Inferior parietal cortex (tissue), 1 donor: ENCODE data around the gene CA5A.

Source experiments
- DNase-seq: peaks from one replicate; pipeline ENCODE4 v3.0.0-alpha.2; 2016; ENCODE audit errors: extremely low spot score

Gene CA5A

DNA sequence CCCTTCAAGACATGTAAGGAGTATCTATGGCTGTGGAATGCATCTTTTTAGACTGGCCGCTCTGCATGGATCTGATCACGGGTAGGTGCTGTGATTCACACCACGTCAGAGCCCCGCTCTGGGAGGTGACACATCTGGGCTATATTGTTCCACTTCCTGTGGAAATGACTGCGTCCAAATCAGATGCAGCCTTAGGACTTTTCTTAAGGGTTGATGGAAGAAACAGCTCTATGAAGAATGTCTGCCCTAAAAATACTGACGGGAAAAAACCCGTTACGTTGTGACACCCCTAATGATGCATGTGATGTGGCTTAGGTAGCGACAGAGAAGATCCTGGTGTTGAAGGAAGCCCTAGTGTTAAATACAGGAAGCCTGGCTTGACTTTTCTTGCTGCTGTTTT lies 27.1 kb upstream of the CA5A start:
- no peak for DNase-seq

DNA sequence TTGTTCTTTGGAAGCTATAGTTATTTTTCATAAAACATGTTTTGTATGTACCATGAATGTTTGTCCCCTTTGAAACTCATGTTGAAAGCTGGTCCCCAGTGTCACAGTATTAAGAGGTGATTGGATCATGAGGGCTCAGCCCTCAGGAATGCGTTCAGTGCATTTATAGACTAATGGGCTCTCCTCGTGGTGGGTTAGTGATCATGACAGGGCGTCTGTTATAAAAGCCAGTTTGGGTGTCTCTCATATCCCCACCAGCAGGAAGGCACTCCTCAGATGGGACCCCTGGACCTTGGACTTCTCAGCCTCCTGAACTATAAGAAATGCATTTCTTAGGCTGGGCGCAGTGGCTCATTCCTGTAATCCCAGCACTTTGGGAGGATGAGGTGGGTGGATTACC lies 25.3 kb upstream of the CA5A start:
- DNase-seq: no peak

DNA sequence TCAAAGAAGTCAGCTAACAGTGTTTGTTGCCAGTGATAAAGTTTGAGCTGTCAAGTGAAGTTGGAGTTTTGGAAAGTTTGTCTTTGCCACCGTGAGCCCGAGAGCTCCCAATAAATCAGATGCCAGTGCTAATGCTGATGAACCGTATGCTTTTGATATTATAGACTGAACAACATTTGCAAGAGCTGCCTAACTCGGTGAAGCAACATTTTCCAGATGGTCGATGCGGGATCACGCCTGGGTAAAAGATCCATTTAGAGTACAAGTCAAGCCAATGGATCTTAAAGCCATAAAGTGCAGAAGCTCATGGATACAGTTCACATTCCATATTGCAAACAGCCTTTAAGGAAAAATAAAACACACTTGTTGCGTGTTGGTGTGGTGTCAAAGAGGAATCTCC lies 24.5 kb upstream of the CA5A start:
- no peak for DNase-seq

DNA sequence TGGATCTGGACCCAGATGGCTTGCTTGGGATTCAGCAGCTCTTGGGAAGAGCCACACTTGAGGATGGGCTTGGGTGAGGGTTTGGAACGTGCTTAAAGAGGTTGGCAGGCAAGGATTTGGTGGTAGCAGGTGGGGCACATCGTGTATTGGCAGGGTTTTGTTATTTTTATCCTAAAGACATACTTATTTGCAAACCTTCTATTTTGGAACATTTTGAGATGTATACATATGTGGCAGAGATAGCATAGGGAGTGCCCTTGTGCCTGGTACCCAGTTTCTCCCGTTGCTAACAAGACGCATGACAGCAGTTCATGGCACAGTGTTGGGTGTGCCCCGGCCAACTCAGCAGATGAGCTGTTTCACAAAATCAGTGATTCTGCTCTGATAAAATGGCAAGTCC lies 24.0 kb upstream of the CA5A start:
- no peak for DNase-seq

DNA sequence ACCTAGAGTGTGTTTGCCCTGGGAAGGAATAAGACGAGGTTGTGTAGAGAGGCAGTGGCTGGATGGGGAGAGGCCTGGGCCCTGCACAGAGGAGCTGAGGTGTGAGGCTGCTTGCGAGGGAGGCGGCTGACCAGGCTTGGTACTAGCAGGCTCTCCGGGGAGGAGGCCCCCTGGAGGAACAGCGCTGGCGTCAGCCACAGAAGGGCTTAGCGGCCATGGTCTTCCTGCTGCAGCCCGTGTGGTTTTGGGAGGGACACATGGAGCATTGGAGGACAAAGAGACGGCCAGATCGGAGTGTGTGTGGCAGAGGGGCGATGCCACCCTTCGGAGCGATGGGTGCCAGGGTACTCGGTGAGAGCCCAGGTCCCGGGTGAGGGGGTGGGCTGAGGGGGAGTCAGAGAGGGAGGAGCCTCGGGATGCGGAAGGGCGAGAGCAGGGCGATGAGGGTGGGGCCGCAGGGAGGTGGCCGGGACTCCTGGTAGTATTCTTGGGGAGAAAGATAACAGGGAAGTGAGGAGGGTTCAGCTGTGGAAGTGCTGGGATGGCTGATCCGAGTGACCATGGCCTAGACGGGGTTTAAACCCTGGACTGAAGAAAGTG lies 23.2 kb upstream of the CA5A start:
- no peak for DNase-seq

DNA sequence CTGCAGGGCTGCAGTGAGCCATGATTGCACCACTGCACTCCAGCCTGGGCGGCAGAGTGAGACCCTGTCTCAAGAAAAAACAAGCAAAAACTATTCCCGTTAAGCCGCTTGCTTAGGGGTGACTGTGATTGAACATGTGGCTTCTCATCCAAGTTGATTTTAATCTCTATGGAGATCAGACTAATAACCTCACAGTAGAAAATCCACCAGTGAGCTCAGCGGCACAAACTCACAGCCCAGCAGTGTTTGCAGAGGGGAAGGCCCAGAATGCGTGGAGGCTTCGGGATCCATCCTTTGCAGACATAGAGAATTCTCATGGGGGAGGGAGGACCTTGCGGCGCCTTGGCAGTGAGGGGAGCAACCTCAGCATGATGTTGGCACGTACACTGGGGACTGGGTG lies 22.3 kb upstream of the CA5A start:
- no peak for DNase-seq

- DNase-seq: no peak
These were observed 21.2 kb upstream of the CA5A start for GRCh38 chr16:87957296-87958094.

- DNase-seq: peak; percentile 49
These were observed 20.3 kb upstream of the CA5A start for GRCh38 chr16:87956365-87957231.

DNA sequence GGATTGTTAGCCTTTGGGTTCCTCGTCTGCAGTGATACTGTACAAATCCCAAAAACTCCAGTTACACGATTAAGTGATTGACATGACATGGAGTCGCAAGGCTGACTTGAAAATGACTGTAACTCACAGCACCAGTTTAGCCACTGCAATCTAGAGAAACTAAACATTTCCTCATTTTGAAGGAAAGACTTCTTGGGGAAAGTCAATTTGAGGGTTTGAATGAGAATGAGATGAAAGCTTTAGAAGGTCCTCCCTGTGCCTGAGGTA lies 19.7 kb upstream of the CA5A start:
- no peak for DNase-seq

- no peak for DNase-seq
These were observed 19.2 kb upstream of the CA5A start for GRCh38 chr16:87955302-87956097.

GRCh38 chr16:87954826-87955225 lies 18.5 kb upstream of the CA5A start:
- DNase-seq: no peak

DNA sequence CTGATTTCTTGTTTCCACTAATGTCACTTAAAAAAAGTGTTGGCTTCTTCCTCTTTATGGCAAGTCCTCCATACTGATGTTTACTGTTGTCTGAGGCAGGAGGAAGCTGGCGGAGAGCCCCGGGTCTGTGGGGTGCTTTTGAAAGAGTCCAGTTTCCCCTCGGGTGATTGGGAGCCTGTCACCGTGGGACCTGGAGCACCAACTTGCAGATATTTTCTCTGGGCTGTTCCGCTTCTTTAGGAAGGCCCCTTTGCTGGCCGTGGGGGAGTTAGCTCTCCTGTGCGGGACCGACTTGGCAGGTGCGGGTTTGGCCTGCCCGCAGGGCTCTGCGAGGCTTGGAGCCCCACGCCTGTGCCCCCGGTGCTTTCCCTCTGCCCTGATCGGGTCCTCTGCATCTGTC lies 18.0 kb upstream of the CA5A start:
- no peak for DNase-seq

GRCh38 chr16:87953308-87954215 lies 17.2 kb upstream of the CA5A start:
- DNase-seq: no peak

- DNase-seq: no peak
These were observed 16.4 kb upstream of the CA5A start for GRCh38 chr16:87952751-87953150.

DNA sequence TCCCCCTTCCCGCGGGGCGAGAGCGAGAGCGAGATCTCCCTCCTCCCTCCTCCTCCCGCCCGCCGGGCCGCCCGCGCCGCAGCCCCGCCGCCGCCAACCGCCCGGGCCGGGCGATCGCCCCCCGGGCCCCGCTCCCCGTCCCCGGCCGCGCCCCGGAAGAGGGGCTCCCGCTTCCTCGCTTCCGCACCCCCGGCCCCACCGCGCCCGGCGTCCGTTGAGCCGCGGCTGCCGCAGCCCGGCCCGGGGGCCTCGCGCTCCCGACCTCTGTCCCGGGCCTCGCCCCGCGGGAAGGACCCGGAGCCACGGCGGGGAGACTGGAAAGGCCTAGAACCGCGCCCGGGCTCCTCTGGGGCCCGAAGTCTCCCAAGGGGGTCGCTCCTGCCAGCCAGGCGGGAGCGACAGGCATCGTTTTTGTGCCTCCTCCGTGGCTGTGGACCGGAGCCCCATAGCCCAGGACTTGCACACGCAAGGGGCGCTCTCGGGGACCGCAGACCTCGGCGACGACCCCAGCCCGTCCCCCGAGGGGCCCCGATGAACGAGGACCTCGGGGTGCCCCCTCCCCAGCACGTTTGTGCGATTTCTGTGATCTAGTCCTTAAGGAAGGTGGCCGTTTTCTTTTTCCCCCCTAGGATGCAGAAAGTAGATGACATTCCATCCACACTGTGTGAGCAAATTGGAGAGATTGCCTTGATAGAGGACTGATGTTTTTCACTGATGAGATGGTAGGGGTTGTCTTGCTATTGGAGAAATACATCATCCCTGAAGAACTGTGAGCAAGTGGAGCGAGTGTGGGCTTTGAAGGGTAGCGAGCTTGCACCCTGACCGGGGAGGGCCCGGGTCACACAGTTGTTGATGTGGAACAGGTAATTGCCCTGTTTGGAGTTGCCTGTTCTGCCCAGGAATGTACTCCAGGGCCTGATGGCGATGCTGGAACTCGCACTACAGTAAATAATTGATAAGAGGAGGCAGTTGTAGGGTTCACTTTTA lies 15.5 kb upstream of the CA5A start:
- DNase-seq: no peak

GRCh38 chr16:87950765-87951551 lies 14.6 kb upstream of the CA5A start, which contains the start of gene BANP:
TSS of gene BANP (plus strand) at chr16:87951434. CDS start at chr16:87975116, 23,682 bp downstream.
- DNase-seq: peak; percentile 98

GRCh38 chr16:87949071-87949744 lies 12.9 kb upstream of the CA5A start:
- DNase-seq: no peak

- DNase-seq: no peak
These were observed 12.4 kb upstream of the CA5A start for GRCh38 chr16:87948735-87949070.
